Upper lobe of left lung (tissue), 4 donors: ENCODE measurements around the gene KIF26B.

Source experiments
- POLR2A ChIP-seq, 4 donors: fragments of 450-650 bp; IDR thresholded peaks; one replicate each; pipeline ENCODE4 v1.5.1; 2016 to 2017; ENCODE audit warnings: antibody characterized with exemption in 4 of 4, mild to moderate bottlenecking in 2 of 4
- POLR2AphosphoS5 ChIP-seq, 2 donors: sonication (generic); formaldehyde crosslinking; IDR thresholded peaks; one replicate each; pipeline ENCODE4 v1.5.1; 2017; ENCODE audit warnings: antibody characterized with exemption in 2 of 2
- TF ChIP-seq, protein P1 (sequence below), 6 experiments: fragments of 450-650 bp in 4 of 6; fragments of 200-600 bp in 2 of 6; sonication (generic) in 2 of 6; IDR thresholded peaks; one replicate each; pipeline ENCODE4 v1.5.1; 2016 to 2019; ENCODE audit warnings: antibody characterized with exemption in 6 of 6

DNA sequence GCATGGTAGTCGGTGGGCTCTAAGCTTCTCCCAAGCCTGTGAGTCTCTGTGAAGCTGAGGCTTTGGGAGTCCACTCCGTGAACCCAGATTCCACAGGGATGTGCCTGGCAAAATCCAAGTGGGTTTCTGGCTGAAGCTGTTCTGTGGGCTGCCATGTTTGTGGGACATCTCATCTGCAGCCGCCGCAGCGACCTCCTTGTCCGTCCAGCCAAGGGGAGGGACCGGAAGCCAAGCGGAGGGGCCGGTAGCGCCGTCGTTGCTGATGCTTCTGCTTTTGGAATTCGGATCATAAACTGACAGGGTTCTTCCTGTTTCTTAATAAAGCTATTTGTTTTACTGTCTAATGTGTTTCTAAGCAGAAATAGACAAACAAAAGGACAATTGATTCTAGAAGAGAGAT lies 13.3 kb downstream of the KIF26B start:
- TF ChIP-seq POLR2A (IDR thresholded peaks at IDR 0.05) (no peak), POLR2AphosphoS5 (IDR thresholded peaks at IDR 0.05) (no peak)
- TF ChIP-seq, protein P1, sequence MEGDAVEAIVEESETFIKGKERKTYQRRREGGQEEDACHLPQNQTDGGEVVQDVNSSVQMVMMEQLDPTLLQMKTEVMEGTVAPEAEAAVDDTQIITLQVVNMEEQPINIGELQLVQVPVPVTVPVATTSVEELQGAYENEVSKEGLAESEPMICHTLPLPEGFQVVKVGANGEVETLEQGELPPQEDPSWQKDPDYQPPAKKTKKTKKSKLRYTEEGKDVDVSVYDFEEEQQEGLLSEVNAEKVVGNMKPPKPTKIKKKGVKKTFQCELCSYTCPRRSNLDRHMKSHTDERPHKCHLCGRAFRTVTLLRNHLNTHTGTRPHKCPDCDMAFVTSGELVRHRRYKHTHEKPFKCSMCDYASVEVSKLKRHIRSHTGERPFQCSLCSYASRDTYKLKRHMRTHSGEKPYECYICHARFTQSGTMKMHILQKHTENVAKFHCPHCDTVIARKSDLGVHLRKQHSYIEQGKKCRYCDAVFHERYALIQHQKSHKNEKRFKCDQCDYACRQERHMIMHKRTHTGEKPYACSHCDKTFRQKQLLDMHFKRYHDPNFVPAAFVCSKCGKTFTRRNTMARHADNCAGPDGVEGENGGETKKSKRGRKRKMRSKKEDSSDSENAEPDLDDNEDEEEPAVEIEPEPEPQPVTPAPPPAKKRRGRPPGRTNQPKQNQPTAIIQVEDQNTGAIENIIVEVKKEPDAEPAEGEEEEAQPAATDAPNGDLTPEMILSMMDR (IDR thresholded peaks at IDR 0.05) = no peak
